SU-DHL-6 (cell line): Measurements from ENCODE around the gene KRT79.

Experiments used
- H2AFZ ChIP-seq: fragments of 200-600 bp; sonication (generic); 2 replicates; pipeline ENCODE4 v1.6.1; 2014; ENCODE audit warnings: low read depth, mild to moderate bottlenecking, moderate library complexity, mixed read lengths, antibody characterized with exemption, low read length; ENCODE audit not compliant: severe bottlenecking
- H3F3A ChIP-seq: fragments of 200-600 bp; shearing (Covaris generic); 2 replicates; pipeline ENCODE4 v1.6.0; 2016; ENCODE audit warnings: antibody characterized with exemption, mild to moderate bottlenecking; ENCODE audit not compliant: insufficient read depth
- H3K27ac ChIP-seq: fragments of 200-600 bp; sonication (generic); 2 replicates; pipeline ENCODE4 v1.5.1; 2016; ENCODE audit warnings: low read depth, mild to moderate bottlenecking, low read length, moderate library complexity, mixed read lengths
- H3K27me3 ChIP-seq: fragments of 200-600 bp; sonication (generic), shearing (Covaris generic); 2 replicates; pipeline ENCODE4 v1.6.0; 2014; ENCODE audit warnings: mild to moderate bottlenecking, low read length
- H3K36me3 ChIP-seq: fragments of 200-600 bp; sonication (generic); 2 replicates; pipeline ENCODE4 v1.6.1; 2014; ENCODE audit warnings: mild to moderate bottlenecking, low read length, mixed read lengths
- H3K4me2 ChIP-seq: fragments of 300-600, 200-600 bp; shearing (Covaris generic), sonication (generic); 2 replicates; pipeline ENCODE4 v1.6.0; 2014; ENCODE audit warnings: low read length, low read depth, mild to moderate bottlenecking; ENCODE audit not compliant: poor library complexity, severe bottlenecking
- H3K4me3 ChIP-seq: fragments of 200-600 bp; sonication (generic); 2 replicates; pipeline ENCODE4 v1.5.1; 2014; ENCODE audit warnings: antibody characterized with exemption, low read length, mild to moderate bottlenecking, mixed read lengths; ENCODE audit not compliant: insufficient read depth, poor library complexity, severe bottlenecking
- H3K79me2 ChIP-seq: fragments of 200-600 bp; sonication (generic); 2 replicates; pipeline ENCODE4 v1.6.1; 2014; ENCODE audit warnings: mild to moderate bottlenecking, low read length, moderate library complexity; ENCODE audit not compliant: insufficient read depth
- H3K9ac ChIP-seq: fragments of 200-600 bp; sonication (generic); 2 replicates; pipeline ENCODE4 v1.7.0; 2014; ENCODE audit warnings: mild to moderate bottlenecking, low read length
- H3K9me2 ChIP-seq: fragments of 200-600 bp; sonication (generic); replicated peaks from 2 replicates; pipeline ENCODE4 v1.6.1; 2014; ENCODE audit warnings: low read length; ENCODE audit not compliant: insufficient read depth
- H3K9me3 ChIP-seq: fragments of 200-600 bp; sonication (generic); 2 replicates; pipeline ENCODE4 v1.6.1; 2014; ENCODE audit warnings: low read length, mixed read lengths; ENCODE audit not compliant: insufficient read depth
- H4K20me1 ChIP-seq: fragments of 200-600 bp; sonication (generic); 2 replicates; pipeline ENCODE4 v1.6.1; 2014; ENCODE audit warnings: low read depth, mild to moderate bottlenecking, antibody characterized with exemption, low read length, moderate library complexity, mixed read lengths
- CTCF ChIP-seq: fragments of 200-600 bp; sonication (generic); IDR thresholded peaks from one replicate; pipeline ENCODE4 v1.5.1; 2017; ENCODE audit warnings: antibody characterized with exemption, mild to moderate bottlenecking, low read length, moderate library complexity; ENCODE audit not compliant: insufficient read depth, poor library complexity, severe bottlenecking
- EZH2phosphoT487 ChIP-seq: fragments of 200-600 bp; sonication (generic), shearing (Covaris generic); conservative IDR thresholded peaks from 2 replicates; pipeline ENCODE4 v1.6.1; 2018; ENCODE audit warnings: mild to moderate bottlenecking, antibody characterized with exemption, low read length, moderate library complexity, mixed read lengths

The KRT79 gene

DNA sequence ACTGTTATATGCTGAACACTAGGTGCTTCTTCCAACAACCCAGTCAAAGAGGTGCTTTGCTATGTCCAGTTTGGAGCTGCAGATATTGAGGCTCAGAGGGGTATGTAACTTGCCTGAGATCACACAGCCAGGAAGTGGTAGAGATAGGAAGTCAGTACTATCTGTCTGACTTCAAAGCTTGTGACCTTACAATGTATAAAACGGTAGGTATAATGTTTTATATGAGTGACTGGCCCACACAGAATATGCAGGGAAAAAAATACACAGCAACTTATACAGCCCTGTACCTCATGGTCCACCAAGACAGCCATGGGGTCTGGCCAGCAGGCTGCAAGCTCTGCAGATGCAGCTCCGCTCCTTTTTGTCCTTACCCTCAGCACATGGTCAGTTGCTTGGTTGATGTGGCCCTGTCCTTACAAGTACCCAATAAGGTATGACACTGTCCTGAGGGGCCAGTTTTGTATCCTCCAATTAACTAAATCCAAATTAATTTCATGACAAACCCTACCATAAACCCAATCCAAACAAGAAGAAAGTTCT is 16.3 kb downstream of the KRT79 start:
- no peaks in the 10 kb centered on the region for H3K27me3 ChIP-seq
- H3K9ac ChIP-seq = no peak overlapping the region
- no peak overlapping the region for H3K27ac ChIP-seq
- H4K20me1 ChIP-seq = no peaks in the 10 kb centered on the region
- H3F3A ChIP-seq = no peaks in the 10 kb centered on the region
- no peaks in the 10 kb centered on the region for H3K36me3 ChIP-seq
- no peak overlapping the region for H2AFZ ChIP-seq
- no peaks in the 10 kb centered on the region for H3K9me3 ChIP-seq
- no peak overlapping the region for H3K4me3 ChIP-seq
- TF ChIP-seq CTCF (no peak), EZH2phosphoT487 (no peak)
- no peaks in the 10 kb centered on the region for H3K9me2 ChIP-seq
- H3K4me2 ChIP-seq = no peak overlapping the region
- H3K79me2 ChIP-seq = no peaks in the 10 kb centered on the region

- H3K79me2 ChIP-seq = no peaks in the 10 kb centered on the region
- no peaks in the 10 kb centered on the region for H3K9me3 ChIP-seq
- no peaks in the 10 kb centered on the region for H4K20me1 ChIP-seq
- H3K4me3 ChIP-seq = no peak overlapping the region
- no peak overlapping the region for H2AFZ ChIP-seq
- no peak overlapping the region for H3K27ac ChIP-seq
- no peaks in the 10 kb centered on the region for H3K9me2 ChIP-seq
- H3K4me2 ChIP-seq = no peak overlapping the region
- H3K9ac ChIP-seq = no peak overlapping the region
- no peak for TF ChIP-seq CTCF
- TF ChIP-seq EZH2phosphoT487 = no peak
- H3K36me3 ChIP-seq = no peaks in the 10 kb centered on the region
- H3K27me3 ChIP-seq = no peaks in the 10 kb centered on the region
- H3F3A ChIP-seq = no peaks in the 10 kb centered on the region
Observed at GRCh38 chr12:52817003-52817698, 17.0 kb downstream of the KRT79 start.

DNA sequence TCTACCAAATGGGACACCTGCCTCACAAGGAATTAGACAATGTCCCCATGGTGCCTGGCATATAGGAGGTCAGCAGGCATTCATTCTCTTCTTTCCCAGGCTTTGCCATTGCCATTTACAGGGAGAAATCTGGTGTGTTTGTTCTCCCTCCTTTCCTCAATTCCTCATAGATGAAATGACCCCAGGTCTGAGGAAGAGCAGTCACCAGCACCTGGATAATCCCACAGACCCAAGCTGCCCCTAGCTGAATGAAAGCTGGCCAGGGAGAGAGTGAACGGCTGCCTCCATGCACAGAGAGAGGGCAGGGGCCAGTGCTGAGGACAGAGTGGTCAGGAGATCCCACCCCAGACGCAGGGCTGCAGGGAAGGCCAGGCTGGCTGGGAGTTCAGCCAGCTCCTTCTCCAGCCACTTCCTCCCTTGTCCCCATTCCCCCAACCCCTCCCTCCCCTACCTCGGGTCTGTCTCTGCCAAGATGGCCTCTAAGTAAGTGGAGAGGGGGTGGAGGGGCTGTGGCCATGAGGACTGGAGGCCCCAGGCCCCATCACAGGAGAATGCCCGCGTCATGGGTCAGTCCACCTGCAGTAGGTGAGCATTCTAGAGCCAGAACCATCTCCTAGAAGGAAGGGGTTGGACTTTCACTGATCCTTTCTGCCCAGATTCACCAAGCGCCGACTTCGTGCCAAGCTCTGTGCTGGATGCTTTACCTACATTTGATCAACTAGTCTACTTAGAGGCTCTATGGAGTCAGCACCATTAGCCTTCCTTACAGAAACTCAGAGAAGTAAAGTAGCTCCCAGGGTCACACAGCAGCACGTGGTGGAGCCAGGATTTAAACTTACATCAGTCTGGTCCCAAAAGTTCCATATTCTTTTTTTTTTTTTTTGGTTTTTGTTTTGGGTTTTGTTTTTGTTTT is 18.2 kb downstream of the KRT79 start:
- Histone ChIP-seq H3K4me3 (no peak overlapping the region), H3K9ac (no peak overlapping the region), H3K9me2 (no peaks in the 10 kb centered on the region), H3K27ac (no peak overlapping the region), H3K36me3 (no peaks in the 10 kb centered on the region), H2AFZ (no peak overlapping the region), H3K4me2 (no peak overlapping the region), H3K27me3 (no peaks in the 10 kb centered on the region), H3F3A (no peaks in the 10 kb centered on the region), H3K79me2 (no peaks in the 10 kb centered on the region), H4K20me1 (no peaks in the 10 kb centered on the region), H3K9me3 (no peaks in the 10 kb centered on the region)
- TF ChIP-seq EZH2phosphoT487 (no peak), CTCF (no peak)
